ENCODE results near the gene TMTC4.

The TMTC4 gene

DNA sequence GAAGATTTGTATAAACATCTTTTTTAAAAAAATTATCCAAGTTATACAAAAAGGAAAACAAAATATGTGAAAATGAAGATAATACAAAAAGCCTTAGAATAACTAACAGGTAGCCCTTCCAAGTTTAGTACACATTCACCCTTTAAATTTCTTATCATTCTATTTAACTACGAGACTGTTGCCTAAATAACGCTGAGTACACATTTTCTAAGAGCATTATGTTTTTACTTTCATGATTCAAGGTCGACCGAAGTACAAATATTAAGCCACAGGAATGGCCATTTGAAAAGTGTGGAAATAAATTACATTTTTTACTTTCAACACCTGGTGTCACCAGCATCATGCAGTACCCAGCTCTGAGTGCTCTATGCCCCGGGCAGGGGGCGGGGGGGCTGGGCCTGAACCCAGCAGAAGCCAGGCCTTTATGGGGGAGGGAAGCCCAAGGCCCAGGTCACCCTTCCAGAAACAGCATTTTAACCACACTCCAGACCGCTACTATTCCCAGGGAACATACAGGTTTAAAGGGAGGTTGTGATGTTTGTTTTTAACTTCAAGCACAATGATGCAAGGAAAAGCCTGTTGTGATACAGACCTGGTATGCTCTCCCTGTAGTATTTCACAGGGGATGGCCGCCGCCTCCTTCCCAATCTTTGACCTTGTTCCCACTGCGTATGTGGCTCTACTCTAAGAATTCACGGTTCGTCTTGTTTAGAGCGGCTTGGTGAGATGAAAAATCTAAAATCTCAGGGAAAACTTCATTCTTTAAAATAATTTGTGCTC lies 110.0 kb downstream of the TMTC4 start:
- TF ChIP-seq ZC3H10 (CRISPR knock-in tag; IDR thresholded peaks at IDR 0.05), result no peak
- no peak for TF ChIP-seq ESRRG (CRISPR knock-in tag; IDR thresholded peaks at IDR 0.05)
- TF ChIP-seq, protein P1, sequence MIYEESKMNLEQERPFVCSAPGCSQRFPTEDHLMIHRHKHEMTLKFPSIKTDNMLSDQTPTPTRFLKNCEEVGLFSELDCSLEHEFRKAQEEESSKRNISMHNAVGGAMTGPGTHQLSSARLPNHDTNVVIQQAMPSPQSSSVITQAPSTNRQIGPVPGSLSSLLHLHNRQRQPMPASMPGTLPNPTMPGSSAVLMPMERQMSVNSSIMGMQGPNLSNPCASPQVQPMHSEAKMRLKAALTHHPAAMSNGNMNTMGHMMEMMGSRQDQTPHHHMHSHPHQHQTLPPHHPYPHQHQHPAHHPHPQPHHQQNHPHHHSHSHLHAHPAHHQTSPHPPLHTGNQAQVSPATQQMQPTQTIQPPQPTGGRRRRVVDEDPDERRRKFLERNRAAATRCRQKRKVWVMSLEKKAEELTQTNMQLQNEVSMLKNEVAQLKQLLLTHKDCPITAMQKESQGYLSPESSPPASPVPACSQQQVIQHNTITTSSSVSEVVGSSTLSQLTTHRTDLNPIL (CRISPR knock-in tag; IDR thresholded peaks at IDR 0.05; ENCODE audit: low read depth), result no peak
- TF ChIP-seq, protein P2, sequence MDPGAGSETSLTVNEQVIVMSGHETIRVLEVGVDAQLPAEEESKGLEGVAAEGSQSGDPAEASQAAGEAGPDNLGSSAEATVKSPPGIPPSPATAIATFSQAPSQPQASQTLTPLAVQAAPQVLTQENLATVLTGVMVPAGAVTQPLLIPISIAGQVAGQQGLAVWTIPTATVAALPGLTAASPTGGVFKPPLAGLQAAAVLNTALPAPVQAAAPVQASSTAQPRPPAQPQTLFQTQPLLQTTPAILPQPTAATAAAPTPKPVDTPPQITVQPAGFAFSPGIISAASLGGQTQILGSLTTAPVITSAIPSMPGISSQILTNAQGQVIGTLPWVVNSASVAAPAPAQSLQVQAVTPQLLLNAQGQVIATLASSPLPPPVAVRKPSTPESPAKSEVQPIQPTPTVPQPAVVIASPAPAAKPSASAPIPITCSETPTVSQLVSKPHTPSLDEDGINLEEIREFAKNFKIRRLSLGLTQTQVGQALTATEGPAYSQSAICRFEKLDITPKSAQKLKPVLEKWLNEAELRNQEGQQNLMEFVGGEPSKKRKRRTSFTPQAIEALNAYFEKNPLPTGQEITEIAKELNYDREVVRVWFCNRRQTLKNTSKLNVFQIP (CRISPR knock-in tag; IDR thresholded peaks at IDR 0.05; ENCODE audit: borderline replicate concordance, low read depth), result no peak
- no peak for TF ChIP-seq ZNF70 (CRISPR knock-in tag; IDR thresholded peaks at IDR 0.05)
- TF ChIP-seq, protein P3, sequence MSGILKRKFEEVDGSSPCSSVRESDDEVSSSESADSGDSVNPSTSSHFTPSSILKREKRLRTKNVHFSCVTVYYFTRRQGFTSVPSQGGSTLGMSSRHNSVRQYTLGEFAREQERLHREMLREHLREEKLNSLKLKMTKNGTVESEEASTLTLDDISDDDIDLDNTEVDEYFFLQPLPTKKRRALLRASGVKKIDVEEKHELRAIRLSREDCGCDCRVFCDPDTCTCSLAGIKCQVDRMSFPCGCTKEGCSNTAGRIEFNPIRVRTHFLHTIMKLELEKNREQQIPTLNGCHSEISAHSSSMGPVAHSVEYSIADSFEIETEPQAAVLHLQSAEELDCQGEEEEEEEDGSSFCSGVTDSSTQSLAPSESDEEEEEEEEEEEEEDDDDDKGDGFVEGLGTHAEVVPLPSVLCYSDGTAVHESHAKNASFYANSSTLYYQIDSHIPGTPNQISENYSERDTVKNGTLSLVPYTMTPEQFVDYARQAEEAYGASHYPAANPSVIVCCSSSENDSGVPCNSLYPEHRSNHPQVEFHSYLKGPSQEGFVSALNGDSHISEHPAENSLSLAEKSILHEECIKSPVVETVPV (CRISPR knock-in tag; IDR thresholded peaks at IDR 0.05), result no peak
- no peak for TF ChIP-seq SNAI2 (CRISPR knock-in tag; IDR thresholded peaks at IDR 0.05)
- TF ChIP-seq ARNTL (CRISPR knock-in tag; IDR thresholded peaks at IDR 0.05; ENCODE audit: borderline replicate concordance, low read depth), result no peak
- TF ChIP-seq GLIS3 (CRISPR knock-in tag; IDR thresholded peaks at IDR 0.05), result no peak
- TF ChIP-seq PPARA (CRISPR knock-in tag; IDR thresholded peaks at IDR 0.05; ENCODE audit: borderline replicate concordance), result no peak
- TF ChIP-seq, protein P4, sequence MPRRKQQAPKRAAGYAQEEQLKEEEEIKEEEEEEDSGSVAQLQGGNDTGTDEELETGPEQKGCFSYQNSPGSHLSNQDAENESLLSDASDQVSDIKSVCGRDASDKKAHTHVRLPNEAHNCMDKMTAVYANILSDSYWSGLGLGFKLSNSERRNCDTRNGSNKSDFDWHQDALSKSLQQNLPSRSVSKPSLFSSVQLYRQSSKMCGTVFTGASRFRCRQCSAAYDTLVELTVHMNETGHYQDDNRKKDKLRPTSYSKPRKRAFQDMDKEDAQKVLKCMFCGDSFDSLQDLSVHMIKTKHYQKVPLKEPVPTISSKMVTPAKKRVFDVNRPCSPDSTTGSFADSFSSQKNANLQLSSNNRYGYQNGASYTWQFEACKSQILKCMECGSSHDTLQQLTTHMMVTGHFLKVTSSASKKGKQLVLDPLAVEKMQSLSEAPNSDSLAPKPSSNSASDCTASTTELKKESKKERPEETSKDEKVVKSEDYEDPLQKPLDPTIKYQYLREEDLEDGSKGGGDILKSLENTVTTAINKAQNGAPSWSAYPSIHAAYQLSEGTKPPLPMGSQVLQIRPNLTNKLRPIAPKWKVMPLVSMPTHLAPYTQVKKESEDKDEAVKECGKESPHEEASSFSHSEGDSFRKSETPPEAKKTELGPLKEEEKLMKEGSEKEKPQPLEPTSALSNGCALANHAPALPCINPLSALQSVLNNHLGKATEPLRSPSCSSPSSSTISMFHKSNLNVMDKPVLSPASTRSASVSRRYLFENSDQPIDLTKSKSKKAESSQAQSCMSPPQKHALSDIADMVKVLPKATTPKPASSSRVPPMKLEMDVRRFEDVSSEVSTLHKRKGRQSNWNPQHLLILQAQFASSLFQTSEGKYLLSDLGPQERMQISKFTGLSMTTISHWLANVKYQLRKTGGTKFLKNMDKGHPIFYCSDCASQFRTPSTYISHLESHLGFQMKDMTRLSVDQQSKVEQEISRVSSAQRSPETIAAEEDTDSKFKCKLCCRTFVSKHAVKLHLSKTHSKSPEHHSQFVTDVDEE (CRISPR knock-in tag; IDR thresholded peaks at IDR 0.05), result no peak
- TF ChIP-seq, protein P5, sequence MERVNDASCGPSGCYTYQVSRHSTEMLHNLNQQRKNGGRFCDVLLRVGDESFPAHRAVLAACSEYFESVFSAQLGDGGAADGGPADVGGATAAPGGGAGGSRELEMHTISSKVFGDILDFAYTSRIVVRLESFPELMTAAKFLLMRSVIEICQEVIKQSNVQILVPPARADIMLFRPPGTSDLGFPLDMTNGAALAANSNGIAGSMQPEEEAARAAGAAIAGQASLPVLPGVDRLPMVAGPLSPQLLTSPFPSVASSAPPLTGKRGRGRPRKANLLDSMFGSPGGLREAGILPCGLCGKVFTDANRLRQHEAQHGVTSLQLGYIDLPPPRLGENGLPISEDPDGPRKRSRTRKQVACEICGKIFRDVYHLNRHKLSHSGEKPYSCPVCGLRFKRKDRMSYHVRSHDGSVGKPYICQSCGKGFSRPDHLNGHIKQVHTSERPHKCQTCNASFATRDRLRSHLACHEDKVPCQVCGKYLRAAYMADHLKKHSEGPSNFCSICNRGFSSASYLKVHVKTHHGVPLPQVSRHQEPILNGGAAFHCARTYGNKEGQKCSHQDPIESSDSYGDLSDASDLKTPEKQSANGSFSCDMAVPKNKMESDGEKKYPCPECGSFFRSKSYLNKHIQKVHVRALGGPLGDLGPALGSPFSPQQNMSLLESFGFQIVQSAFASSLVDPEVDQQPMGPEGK (CRISPR knock-in tag; IDR thresholded peaks at IDR 0.05; ENCODE audit: borderline replicate concordance), result no peak
- TF ChIP-seq TCF4 (CRISPR knock-in tag; IDR thresholded peaks at IDR 0.05; ENCODE audit: borderline replicate concordance), result no peak
- no peak for ATAC-seq

DNA sequence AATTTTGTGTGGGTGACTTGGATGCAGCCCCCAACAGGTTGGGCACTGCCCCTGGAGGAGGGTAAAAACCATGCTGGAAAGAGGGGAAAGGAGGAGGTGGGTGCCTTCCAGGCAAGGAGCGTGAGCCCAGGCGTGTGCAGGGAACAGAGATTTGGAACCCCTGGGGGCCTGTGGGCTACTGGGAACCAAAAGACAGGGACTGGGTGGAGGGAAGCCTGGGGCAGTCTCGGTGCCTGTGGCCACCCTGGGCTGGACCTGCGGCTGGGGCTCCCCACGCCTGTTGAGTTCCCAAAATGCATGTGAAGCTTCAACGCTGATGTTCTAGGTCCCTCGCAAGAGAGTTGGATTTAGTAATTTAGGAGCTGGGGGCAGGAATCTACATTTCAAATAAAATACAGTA lies 110.8 kb downstream of the TMTC4 start:
- TF ChIP-seq ZC3H10 (CRISPR knock-in tag; IDR thresholded peaks at IDR 0.05) (no peak), SNAI2 (CRISPR knock-in tag; IDR thresholded peaks at IDR 0.05) (no peak), ZNF70 (CRISPR knock-in tag; IDR thresholded peaks at IDR 0.05) (no peak), CSDC2 (CRISPR knock-in tag; IDR thresholded peaks at IDR 0.05) (no peak), TOX (CRISPR knock-in tag; IDR thresholded peaks at IDR 0.05; ENCODE audit: borderline replicate concordance) (no peak), GLIS3 (CRISPR knock-in tag; IDR thresholded peaks at IDR 0.05) (no peak), ZFP3 (CRISPR knock-in tag; IDR thresholded peaks at IDR 0.05) (no peak), PPARA (CRISPR knock-in tag; IDR thresholded peaks at IDR 0.05; ENCODE audit: borderline replicate concordance) (no peak), ARNTL (CRISPR knock-in tag; IDR thresholded peaks at IDR 0.05; ENCODE audit: borderline replicate concordance, low read depth) (no peak), ESRRG (CRISPR knock-in tag; IDR thresholded peaks at IDR 0.05) (no peak), OSR1 (CRISPR knock-in tag; IDR thresholded peaks at IDR 0.05) (no peak), TCF4 (CRISPR knock-in tag; IDR thresholded peaks at IDR 0.05; ENCODE audit: borderline replicate concordance) (no peak), RARB (CRISPR knock-in tag; IDR thresholded peaks at IDR 0.05) (no peak), ZFP30 (CRISPR knock-in tag; IDR thresholded peaks at IDR 0.05) (no peak)
- TF ChIP-seq, protein P5 (CRISPR knock-in tag; IDR thresholded peaks at IDR 0.05; ENCODE audit: borderline replicate concordance), result no peak
- TF ChIP-seq, protein P3 (CRISPR knock-in tag; IDR thresholded peaks at IDR 0.05), result no peak
- TF ChIP-seq, protein P1 (CRISPR knock-in tag; IDR thresholded peaks at IDR 0.05; ENCODE audit: low read depth), result no peak
- TF ChIP-seq, protein P4 (CRISPR knock-in tag; IDR thresholded peaks at IDR 0.05), result no peak

More for the DNA sequence above, 110.8 kb downstream of the TMTC4 start:
- ATAC-seq, result no peak
